Hepatocyte (in vitro differentiated cells): ENCODE results near the gene MICALL2.

Experiments
- EZH2 ChIP-seq: fragments of 200-600 bp; sonication (generic); IDR thresholded peaks from 2 replicates; pipeline ENCODE4 v1.6.1; 2016; ENCODE audit warnings: antibody characterized with exemption, mild to moderate bottlenecking, borderline replicate concordance
- TF ChIP-seq, protein P1 (sequence below): fragments of 200-600 bp; sonication (generic); IDR thresholded peaks from 2 replicates; pipeline ENCODE4 v1.5.1; 2016; ENCODE audit warnings: antibody characterized with exemption, mild to moderate bottlenecking; ENCODE audit not compliant: poor library complexity

DNA sequence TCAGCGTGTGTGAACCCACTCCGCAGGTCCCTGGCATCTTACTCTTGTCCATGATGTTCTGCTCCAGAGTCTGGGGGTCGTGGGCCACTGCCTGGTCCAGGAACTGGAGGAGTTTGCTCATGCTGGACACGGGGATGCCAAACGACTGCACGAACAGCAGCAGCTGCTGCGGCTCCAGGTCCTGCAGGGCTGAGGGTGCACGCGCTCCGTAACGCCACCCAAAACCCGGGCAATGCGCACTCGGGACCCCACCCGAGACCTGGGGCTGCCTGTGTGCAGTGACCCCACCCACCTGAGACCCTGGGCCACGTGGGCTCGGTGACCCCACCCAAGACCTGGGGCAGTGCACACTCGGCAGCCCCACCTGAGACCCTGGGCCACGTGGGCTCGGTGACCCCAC lies 22.0 kb upstream of the MICALL2 start:
- TF ChIP-seq, protein P1, sequence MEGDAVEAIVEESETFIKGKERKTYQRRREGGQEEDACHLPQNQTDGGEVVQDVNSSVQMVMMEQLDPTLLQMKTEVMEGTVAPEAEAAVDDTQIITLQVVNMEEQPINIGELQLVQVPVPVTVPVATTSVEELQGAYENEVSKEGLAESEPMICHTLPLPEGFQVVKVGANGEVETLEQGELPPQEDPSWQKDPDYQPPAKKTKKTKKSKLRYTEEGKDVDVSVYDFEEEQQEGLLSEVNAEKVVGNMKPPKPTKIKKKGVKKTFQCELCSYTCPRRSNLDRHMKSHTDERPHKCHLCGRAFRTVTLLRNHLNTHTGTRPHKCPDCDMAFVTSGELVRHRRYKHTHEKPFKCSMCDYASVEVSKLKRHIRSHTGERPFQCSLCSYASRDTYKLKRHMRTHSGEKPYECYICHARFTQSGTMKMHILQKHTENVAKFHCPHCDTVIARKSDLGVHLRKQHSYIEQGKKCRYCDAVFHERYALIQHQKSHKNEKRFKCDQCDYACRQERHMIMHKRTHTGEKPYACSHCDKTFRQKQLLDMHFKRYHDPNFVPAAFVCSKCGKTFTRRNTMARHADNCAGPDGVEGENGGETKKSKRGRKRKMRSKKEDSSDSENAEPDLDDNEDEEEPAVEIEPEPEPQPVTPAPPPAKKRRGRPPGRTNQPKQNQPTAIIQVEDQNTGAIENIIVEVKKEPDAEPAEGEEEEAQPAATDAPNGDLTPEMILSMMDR, result no peak
- no peak for TF ChIP-seq EZH2
